NB4 (cell line): ENCODE results near the gene XAGE1A.
"Not testable (repeated sequence)": the region's sequence is repeated elsewhere in the genome, so short reads cannot be mapped to it uniquely, and the experiment has no call there.

Source experiments
- DNase-seq: peaks from one replicate; pipeline ENCODE4 v3.0.0; 2010; ENCODE audit warnings: low read depth
- H3K4me3 ChIP-seq: one replicate; pipeline ENCODE4 v1.5.1; 2011; ENCODE audit warnings: mild to moderate bottlenecking, low read depth, low read length, moderate library complexity
- MAX ChIP-seq: IDR thresholded peaks from 2 replicates; pipeline ENCODE4 v1.6.1; 2011; ENCODE audit warnings: low read depth, low read length
- MYC ChIP-seq: IDR thresholded peaks from 2 replicates; pipeline ENCODE4 v1.6.1; 2011; ENCODE audit warnings: low read depth, low read length
- POLR2A ChIP-seq: IDR thresholded peaks from 2 replicates; pipeline ENCODE4 v1.6.1; 2011; ENCODE audit warnings: mild to moderate bottlenecking; ENCODE audit not compliant: insufficient read length; ENCODE audit errors: extremely low read depth
- TF ChIP-seq, protein P1 (sequence below): IDR thresholded peaks from one replicate; pipeline ENCODE4 v1.5.1; 2012; ENCODE audit warnings: low read depth, low read length

XAGE1A gene

DNA sequence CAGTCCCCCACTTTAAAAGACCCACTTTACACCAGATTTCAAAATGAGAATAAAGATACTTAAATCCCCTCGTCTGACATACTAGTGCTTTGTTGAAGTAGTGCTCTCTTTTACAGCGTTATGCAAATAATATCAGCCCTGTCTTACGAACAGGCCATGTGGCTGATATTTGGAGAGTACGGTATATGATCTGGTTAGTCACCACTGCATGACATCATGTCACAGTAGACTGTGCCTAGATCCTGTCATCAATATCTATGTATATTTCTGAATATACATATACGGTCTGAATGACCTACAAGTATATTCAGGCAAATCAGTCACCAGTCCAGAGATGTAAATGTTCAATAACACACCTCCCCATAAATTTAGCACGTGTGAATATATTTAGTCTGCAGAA, 46.7 kb downstream of the XAGE1A start:
- TF ChIP-seq MYC (no peak), POLR2A (no peak), MAX (no peak)
- TF ChIP-seq, protein P1, sequence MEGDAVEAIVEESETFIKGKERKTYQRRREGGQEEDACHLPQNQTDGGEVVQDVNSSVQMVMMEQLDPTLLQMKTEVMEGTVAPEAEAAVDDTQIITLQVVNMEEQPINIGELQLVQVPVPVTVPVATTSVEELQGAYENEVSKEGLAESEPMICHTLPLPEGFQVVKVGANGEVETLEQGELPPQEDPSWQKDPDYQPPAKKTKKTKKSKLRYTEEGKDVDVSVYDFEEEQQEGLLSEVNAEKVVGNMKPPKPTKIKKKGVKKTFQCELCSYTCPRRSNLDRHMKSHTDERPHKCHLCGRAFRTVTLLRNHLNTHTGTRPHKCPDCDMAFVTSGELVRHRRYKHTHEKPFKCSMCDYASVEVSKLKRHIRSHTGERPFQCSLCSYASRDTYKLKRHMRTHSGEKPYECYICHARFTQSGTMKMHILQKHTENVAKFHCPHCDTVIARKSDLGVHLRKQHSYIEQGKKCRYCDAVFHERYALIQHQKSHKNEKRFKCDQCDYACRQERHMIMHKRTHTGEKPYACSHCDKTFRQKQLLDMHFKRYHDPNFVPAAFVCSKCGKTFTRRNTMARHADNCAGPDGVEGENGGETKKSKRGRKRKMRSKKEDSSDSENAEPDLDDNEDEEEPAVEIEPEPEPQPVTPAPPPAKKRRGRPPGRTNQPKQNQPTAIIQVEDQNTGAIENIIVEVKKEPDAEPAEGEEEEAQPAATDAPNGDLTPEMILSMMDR = no peak
- DNase-seq = no peak
- no peak overlapping the region for H3K4me3 ChIP-seq

- DNase-seq = no peak
- no peak overlapping the region for H3K4me3 ChIP-seq
- no peak for TF ChIP-seq MYC
Measured at GRCh38 chrX:52544147-52544840, 48.7 kb downstream of the XAGE1A start.

DNA sequence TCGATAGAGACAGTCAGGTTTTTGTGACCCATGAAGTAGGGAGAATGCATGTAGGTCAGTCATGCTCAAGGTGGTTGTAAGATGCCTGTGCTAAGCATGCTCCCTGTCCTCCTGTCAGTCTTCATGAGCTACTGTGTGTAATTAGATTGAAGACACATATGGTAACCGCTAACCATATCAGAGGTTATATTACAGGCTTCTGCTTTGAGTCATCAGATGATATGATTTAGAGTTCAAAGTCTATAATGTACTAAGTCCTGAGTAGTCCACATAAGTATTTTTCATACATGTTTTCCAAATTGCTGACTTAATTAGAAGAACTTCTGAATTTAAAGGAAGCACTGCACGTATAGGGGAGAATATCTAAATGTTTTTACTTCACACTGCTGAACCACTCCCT, 53.2 kb downstream of the XAGE1A start:
- H3K4me3 ChIP-seq, DNase-seq: not testable (repeated sequence)
